Ramos (cell line): ENCODE data around the gene RAI2.

Experiments used
- in situ Hi-C: fragments of 300-500 bp; cut with MboI; formaldehyde crosslinking; loops from one replicate; pipeline ENCODE4 v1.14.3; 2022; ENCODE audit warnings: low sequenced_read_pairs; ENCODE audit not compliant: unreplicated experiment

The RAI2 gene

DNA sequence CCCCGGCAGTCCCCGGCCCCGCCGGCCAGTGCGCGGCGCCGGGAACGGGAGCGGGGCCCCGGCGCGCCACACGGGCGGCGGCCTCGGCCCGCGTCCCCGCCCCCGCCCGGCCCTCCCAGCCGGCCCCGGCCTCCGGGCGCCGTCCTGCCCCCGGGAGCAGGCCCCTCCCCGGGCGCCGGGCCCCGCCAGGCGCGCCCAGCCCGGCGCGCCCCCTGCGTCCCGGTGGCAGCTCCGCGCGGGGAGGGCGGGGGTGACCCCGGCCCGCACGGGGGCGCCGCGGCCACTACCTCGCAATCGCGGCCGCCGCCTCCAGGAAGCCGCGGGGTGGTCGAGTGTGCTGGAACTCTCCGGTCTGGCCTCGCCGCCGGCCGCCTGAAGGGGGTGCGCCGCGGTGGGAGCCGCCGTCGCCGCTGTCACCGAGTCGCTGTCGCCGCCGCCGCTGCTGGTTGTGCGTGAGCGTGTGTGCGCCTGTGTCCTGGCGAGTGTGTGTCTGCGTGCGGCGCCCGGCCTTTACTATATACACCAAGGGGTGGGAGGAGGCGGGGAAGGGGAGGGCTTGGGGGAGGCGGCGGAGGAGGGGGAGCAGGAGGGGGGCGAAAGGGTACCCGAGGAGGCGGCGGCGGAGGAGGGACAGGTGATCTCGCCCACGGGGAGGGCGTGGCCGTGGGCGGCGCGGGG lies at the start of gene RAI2:
RAI2 (minus strand) TSS at position 488 of the 678 bp plus-strand sequence. CDS start 59,288 bp downstream, outside the sequence.
- in situ Hi-C loops: no loop called here

DNA sequence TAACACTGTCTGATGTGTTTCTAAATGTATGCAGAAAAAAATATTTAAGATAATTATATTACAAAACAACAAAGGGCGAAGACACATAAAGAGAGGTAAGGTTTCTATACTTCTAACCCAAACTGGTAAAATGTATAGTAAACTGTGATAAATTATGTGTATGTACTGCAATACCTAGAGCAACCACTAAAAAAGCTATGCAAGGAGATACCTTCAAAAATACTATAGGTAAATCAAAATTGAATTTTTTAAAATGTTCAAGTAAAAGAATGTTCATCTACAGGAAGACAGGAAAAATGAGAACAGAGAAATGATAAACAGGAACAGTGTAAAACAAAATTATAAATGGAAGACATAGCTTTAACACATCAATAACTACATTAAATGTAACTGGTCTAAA lies 27.3 kb upstream of the RAI2 start:
- in situ Hi-C loops: no loop called here

DNA sequence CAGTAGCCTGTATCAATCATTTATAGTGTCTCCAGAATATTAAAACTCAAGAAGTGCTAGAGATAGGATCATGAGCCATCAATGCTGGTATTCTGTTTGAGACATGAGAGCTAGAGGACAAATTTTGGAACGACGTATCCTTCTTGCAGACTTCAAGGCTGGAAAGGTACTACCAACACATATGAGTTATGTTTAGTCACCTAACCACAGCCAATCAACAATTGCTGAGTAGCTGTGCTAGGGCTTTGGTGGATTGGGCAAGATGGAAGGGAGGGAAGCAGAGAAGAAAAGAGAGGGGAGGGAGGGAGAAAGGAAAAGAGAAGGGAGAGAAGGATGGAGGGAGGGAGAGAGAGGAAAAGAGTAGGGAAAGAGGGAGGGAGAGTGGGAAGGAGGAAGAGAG lies 21.6 kb upstream of the RAI2 start:
- in situ Hi-C loops: no loop called here

DNA sequence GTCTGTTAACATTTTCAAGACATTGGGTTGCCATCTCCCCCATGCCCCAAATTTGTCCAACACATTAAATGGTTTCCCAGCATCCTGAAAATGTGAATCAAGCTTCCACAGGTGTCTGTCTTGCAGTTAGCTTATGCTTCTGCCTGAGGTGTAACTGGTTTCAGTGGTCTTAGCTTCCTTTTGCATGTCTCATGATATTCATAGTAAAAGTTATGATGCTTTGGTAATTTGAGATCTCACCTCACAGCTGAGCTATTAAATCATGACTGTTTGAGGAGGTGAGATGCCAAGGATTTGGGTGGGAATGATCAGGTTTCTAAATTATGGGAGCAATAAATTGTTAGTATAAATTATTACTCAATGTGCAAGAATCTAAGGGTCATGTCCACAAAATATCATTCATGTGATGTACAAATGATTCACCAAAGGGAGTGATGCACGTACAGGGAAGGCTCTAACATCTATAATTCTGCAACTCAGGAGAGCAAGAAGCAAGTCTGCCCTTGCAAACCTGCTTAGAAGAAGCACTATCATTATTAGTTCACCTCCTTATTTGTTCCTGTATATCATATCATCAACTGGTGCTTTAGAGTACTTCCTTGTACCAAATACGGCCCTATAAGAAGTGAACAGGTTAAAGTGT lies 17.1 kb upstream of the RAI2 start:
- in situ Hi-C loops: no loop called here

DNA sequence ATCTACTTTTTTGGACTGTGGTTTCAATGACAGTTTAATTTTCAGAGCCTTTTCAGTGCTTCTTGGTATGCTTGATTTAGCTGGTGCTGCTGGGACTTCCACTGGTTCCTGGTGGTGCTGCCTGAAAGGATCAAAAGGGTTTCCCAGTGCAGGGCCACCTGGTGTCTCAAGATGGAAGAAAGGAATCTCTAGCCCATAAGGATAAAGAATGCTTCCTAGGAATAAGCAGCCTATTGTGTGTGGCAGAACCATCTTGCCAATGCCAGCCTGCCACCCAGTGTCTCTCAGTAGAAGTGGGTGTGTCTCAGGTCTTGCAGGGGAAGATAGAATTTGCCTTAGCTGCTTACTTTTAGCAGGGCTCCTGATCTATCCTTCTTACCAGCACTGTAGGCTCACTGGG lies 15.0 kb upstream of the RAI2 start:
- in situ Hi-C loops: no loop called here

DNA sequence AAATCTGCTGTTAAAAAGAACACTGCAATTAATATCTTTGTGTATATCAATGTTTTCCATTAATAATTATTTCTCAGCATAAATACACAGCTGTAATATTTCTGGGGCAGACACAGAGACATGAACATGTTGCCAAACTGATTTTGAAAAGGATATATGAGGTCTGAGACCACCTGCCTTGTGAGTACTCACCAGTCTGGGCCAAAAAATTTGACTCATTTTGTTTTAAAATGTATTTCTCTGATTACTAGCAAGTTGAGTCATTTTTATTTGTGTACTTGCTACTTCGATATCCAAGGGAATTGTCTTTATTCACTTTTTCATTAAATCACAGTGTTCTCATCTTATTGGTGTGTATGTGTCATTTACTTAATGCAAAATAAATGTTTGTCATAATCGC lies 8.5 kb upstream of the RAI2 start:
- in situ Hi-C loops: no loop called here

DNA sequence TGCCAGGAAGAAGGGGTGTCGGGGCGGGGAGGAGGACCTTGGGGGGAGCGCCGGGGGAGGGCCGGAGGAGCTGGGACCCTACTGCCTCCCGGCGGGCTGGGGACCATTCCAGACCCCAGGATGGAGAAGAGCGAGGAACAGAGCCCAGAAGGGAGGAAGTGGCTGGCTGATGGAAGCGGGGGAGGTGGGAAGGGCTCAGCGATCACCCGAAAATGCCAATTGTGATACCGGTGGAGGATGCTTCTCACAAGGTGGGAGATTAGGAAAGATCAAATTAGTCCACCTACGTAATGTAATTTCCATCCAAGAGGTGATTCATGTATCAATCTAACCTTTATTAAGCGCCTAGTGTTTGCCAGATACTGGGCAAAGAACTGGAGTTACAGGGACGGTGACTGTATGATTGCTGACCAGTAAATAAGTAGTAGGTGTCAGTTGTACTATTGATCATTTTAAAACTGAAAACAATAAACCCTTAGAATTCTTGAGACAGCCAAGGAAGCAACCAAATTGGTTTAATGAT lies 452 bp upstream of the RAI2 start:
- in situ Hi-C loops: no loop called here

DNA sequence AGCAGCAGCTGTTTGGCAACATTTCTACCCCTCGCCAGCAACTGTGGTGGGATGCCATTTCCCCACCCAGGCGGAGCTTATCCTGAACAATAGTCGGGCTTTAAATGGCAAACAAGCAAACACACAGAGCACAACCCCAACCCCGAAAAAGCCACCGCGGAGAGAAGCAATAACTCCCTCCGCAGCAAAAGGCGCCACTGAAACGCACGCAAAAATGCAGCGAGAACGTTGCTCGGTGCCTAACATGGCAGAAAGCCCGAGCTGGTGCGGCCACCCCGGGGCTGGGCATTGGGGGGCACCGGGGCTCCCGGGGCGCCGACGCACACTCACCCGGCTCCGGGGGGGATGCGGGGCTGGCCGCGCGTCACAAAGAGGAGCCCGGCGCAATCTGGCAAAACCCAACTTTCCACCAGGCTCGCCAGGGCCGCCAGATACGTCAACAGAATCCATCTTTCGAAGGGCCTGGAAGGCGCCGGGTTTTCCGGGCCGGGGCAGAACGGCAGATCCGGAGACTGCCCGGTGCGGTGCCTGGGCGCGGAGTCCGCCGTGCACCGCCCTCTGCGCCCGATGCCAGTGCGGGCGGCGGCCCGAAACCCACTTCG lies 818 bp downstream of the RAI2 start:
- in situ Hi-C loops: no loop called here

DNA sequence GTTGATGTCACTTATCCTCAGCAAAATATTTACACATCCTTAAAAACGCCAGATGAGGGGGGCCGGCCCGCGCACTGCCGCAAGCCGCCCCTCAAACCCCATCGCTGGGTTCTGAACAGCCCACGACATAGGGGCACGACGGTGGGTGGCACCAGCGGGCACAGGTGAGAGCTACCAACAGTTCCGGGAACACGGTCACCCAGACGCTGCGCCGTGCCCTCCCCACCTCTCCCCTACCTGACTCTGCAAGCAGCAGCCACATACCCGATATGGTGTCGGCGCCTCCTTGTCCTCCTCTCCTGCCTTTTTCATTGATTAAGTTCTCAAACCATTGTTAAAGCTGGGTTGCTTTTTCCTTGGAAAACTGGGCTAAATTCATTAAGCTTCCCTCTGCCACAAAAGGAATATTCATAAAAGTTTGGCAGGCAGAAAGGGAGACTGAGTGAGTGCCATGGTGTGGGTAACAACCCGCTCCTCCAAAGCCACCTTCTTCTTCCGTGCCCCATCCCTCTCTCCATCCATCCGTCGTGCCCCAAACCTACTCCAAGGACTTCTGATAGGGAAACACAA lies 1.4 kb downstream of the RAI2 start:
- in situ Hi-C loops: no loop called here

DNA sequence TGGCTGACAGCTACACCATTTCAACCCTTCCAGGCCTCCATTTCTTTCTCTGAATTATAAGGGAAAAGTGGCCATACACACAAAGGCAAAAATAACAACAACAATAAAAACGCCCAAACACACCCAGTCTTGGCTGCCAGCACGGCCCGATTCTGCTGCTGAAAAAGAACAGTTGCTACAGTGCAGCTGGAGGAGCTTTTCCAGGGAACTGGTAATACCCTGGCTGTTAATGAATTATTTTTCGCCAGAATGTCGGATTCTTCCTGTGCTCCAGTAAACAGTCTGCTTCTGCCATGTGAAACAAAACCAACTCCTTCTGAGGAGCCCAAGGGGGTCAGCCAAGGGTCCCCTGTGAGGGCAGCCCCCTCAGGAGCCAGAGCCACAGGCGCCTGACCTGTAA lies 6.6 kb downstream of the RAI2 start:
- in situ Hi-C loops: no loop called here

DNA sequence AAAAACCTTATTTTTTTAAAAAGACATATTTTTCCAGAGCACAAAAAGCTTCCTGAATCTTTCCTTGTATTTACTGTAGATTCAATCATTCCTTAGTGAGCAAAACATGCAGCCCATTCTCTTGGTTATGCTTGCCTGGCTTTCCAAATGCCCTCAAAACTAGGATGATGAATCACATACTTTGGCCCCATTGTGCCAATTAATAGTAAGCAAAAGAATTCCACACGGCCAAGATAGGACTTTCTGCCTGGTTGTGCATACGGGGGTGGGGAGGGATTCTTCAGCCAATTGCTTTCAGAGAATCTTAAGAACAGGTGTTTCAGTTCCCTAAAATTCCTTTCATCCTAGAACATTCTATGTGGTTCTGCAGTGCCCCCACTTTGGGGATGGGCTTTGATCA lies 7.0 kb downstream of the RAI2 start:
- in situ Hi-C loops: no loop called here

DNA sequence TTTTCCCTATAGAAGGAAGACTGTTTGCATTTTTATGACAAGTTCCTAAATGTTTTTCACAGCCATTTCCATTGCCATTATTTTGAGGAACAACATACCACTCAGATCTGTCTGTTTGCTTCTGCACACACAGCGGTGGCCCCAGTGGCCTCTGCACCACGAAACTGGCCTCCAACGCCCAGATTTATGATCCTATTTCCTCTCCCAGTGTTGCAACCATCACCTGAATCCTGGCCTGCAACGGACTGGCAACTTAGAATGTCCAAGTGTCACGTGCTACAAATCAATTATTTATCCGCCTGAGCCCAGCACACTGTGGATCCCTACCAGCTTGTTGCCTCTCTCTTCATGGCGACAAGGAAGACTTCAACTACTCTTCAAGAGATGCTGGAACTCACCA lies 9.2 kb downstream of the RAI2 start:
- in situ Hi-C loops: no loop called here

DNA sequence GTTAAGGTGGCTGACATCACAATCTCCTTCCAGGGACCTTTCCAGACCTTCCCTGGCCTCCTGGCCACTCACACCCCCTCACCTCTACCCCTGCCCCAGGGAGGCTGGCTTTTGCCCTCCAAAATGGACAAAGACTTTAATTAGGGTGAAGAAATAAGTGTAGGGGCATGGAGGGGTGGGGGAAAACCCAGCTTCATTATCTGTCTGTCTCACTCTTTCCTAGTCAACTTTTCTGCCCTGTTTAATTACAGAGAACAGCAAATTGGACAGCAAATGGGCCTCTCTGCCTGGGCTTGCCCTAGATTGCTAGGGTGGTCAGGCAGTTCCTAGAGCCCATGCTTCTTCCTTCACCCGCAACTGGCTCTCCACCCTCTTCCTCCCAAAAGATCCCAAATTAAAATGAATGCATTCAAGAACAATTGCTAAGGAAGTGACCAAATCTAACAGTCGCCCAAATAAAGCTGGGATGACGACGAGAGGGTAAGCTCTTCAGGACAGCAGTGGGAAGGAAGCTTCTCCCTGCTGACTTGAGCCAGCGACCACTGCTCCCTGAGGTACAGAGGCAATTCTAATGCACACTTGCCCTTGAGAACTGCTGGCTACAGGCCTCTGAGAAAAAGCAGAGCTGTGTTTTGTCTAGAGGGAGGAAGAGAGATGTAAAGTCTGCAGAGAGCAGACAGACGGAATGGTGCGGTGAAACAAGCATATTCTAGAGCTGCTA lies 12.4 kb downstream of the RAI2 start:
- in situ Hi-C loops: no loop called here

DNA sequence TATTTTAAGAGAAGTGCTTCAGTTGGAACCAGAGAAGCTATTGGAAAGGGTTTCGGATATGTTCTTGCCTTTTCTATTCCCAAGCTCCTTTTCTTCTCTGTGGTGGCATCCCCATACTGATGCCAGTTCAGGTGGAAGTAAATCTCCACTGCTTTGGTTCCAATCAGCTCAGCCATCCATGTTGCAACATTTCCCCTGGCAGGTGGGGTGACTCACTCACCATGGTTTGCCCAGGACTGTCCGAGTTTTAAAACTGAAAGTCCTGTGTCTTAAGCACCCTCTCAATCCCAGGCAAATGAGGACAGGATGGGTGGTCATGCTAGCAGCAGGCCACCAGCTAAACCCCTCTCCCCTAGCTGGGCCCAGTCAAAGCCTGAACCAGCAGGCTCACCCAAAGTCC lies 15.1 kb downstream of the RAI2 start:
- in situ Hi-C loops: no loop called here

DNA sequence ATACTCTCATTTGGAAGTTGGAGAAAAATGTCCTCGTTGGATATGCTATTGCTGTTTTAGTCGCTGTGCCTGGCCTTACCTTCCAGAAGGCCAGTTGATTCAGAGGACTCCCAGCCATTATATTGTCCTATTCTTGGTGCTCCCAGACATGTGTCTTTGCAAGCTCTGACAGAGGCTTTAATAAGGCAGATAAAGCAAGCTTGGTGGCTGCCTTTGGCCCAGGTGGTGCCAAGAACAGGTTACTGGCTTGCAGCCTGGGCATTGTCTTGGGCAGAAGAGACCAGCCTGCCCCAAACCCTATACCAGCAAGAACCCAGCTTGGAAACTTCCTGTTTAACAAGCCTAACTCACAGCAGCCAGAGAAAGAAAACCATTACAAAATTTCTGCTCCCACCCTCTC lies 16.9 kb downstream of the RAI2 start:
- in situ Hi-C loops: no loop called here

DNA sequence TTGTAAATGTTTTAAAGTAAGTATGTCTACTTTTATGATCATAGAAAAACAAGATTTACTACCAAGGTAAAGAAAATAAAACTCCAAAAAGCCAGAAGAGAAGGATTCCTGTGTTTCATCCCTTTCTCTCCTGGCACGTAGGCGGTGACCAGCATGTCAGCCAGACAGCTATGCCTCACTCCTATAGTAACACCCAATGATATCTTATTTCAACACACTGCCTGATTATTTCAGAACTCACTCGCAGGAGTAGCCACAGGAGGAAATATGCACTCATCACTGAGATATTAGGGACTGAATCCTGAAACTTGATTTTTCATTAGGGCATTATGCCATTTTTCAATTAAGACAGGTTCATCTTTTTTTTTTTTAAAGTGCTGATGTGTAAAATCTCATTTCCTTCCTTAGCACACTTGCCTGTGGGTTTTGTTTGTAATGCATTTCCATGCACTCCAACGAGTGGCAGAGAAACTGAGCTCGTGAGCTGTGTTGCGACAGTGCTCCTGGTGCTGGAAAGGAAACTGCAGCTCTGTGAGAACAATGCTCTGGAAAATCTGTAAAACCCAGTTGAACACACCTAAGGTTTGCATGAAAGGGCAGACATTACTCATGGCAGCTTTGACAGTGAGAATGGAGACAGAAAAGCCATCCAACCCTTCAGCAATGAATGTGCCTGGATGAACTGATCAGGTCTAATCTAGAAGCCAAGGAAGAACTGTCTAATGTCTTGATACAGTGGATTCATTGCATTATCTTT lies 18.2 kb downstream of the RAI2 start:
- in situ Hi-C loops: no loop called here

DNA sequence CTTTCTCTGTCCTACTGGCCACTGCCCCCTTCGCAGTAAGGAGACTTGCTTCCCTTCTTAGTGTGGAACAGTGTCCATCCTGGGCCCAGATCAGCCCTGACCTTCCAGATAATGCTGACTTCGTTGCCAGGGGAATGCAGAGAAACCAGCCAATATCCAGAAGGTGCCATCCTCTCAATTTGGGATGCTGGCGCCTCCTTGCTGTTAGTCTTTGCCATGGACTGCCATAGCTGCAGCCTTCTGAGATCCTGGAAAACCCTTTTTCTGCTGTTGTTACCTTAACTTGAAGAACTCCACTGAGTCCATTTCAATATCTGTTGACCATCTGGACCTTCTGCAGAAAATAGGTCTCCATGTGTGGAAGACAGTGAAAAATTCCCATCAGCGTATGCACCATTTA lies 21.8 kb downstream of the RAI2 start:
- in situ Hi-C loops: no loop called here

DNA sequence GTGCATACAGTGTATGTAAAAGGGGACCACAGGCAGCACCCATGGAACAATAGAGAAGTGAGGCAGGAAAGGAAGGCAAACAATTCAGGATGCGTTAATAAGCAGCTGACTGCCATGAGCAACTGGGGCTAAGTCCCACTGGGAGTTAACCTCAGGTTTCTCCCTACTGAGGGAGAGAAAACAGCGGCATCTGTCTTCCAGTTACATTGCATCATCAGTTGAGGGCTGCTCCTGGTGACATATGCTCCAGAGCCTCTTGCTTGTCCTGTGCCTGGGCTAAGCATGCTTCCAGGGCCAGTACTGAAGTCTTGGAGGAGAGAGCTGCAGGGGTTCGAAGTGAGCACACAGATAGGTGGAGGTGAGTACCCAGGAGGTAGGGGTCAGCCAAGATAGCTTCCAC lies 24.3 kb downstream of the RAI2 start:
- in situ Hi-C loops: no loop called here

DNA sequence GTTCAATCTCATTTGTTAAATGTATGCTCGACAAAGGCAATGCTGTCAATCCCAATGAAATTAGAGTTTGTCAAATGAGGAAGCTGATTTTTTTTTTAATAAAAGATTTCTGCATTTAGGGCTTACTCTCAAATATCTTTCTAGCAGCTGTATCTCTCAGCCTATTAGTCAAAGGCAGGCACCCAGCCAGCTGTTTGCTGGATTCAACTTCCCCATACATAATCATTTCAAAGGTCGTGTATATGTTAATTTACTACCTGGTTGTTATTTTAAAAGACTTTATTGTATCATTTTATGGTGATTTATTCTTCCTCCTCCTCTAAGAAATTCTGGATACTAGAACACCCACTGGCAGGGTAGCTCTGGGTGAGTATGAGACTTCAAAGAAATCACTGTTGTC lies 27.1 kb downstream of the RAI2 start:
- in situ Hi-C loops: no loop called here

DNA sequence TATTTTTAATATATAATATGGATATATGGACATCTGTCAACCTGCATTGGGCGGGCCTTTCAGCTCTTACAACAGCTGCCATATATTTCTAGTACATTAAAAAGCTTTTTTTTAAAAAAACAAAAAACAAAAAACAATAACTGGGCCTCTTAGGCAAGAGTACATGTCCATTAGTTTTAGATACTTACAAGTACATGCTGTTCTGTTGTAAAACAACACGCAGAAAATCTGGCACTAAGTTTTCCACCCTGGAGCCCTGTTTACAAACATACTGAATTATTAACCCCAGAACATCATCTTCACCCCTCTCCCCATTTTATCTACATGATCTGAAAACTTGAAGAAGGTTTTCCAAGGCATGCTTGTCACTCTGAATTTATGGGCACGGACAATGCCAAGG lies 29.8 kb downstream of the RAI2 start:
- in situ Hi-C loops: no loop called here
